NB4 (cell line): Measurements from ENCODE around the gene FNTB.

ENCODE experiments used
- POLR2A ChIP-seq: IDR thresholded peaks from 2 replicates; pipeline ENCODE4 v1.6.1; 2011; ENCODE audit warnings: mild to moderate bottlenecking; ENCODE audit not compliant: insufficient read length; ENCODE audit errors: extremely low read depth
- TF ChIP-seq, protein P1 (sequence below): IDR thresholded peaks from one replicate; pipeline ENCODE4 v1.5.1; 2012; ENCODE audit warnings: low read depth, low read length

DNA sequence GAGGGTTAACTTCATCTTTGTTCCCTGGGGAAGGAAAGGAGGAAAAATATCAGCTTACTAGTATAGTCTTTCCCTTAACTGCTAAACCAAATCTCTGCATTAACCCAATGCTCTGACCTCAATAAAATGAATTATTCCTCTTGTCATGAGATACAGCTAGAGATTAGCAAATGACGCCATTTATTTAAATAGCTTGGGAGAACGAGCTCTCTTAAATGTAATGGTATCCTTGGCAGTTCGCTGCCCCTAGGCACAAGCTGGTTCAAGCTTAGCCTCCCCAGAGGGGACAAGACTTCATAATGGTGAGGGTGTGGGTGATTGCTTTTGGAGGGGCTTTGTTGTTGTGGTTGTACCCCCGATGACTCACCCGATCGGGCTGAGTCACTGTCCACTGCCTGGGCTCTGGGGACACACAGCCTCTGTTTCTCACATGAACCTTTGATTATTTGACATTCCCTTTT is 19.6 kb downstream of the FNTB start:
- TF ChIP-seq, protein P1, sequence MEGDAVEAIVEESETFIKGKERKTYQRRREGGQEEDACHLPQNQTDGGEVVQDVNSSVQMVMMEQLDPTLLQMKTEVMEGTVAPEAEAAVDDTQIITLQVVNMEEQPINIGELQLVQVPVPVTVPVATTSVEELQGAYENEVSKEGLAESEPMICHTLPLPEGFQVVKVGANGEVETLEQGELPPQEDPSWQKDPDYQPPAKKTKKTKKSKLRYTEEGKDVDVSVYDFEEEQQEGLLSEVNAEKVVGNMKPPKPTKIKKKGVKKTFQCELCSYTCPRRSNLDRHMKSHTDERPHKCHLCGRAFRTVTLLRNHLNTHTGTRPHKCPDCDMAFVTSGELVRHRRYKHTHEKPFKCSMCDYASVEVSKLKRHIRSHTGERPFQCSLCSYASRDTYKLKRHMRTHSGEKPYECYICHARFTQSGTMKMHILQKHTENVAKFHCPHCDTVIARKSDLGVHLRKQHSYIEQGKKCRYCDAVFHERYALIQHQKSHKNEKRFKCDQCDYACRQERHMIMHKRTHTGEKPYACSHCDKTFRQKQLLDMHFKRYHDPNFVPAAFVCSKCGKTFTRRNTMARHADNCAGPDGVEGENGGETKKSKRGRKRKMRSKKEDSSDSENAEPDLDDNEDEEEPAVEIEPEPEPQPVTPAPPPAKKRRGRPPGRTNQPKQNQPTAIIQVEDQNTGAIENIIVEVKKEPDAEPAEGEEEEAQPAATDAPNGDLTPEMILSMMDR = no peak
- TF ChIP-seq POLR2A = no peak
